ENCODE measurements around the gene CADM2.

The CADM2 gene

DNA sequence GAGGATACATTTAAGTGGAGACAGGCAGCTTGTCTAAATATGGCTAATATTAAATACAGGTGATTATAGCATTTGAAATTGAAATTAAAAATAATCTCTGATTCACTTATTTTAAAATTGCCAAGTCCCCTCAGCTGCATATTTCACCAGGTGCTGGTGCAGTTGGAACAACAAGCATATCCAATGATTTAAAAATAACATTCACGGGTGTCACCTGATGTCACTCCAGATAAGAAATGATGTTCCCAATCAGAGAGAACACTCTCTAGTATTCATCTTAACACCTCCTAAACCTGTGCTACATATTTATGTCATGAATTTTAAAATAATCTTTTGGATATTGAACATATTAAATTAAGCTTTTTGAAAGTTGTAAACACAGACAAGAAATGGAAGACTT lies 249.9 kb downstream of the CADM2 start:
- DNase-seq = no peak

DNA sequence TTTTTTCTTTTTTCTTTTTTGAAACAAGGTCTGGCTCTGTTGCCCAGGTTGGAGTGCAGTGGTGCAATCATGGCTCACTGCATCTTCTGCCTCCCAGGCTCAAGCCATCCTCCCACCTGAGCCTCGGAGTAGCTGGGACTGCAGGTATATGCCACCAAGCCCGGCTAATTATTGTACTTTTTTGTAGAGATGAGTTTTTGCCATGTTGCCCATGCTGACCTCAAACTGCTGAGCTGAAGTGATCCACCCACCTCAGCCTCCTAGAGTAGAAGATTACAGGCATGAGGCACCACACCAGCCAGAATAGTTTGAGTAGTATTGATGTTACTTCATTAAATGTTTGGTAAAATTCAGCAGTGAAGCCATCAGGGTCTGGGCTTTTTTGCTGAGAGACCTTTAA lies 251.8 kb downstream of the CADM2 start:
- no peak for DNase-seq

DNA sequence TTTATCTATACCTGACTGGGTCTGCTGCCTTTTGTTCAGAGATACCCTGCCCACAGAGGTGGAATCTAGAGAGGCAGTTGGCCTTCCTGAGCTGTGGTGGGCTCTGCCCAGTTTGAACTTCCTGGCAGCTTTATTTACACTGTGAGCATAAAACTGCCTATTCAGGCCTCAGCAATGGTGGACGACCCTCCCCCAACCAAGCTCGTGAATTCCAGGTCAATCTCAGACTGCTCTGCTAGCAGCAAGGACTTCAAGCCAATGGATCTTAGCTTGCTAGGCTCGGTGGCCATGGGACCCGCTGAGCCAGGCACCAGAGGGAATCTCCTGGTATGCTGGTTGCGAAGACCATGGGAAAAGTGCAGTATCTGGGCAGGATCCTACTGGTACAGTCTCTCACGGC lies 270.2 kb downstream of the CADM2 start:
- DNase-seq = no peak

DNA sequence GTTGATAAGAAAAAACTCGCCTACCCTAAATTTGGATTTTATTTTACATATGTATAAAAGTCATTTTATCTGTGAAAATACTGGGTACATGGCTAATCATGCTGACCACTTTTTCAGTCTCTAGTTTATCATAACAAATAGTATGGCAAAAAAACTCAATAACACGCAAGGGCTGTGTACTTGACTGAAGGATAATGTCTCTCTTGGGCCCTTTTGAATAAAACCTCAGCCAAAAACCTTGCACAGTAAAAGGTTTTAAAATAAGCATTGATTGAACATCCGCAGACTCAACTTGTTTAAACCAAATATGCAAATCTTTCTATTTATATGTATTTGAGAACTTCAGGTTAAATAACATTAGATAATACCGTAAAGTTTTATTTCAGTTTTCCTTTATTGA lies 285.3 kb downstream of the CADM2 start:
- no peak for DNase-seq

DNA sequence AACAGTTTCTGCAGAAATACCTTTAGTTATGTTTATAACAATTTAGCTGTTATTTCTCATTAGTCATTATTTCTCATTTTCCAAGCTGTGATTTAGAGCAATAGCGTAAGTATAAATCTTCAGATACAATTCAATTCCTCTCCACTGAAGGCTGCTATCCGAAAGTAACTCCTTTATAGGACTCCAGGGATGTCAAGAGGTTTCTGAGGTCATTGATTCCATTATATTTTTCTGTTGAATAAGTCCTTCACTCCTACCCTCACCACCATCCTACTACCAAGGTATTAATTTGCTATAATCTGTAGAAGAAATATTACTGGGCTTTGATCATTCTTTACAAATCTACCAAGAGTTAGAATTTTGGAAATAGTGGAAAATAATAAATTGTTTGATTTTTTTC lies 285.7 kb downstream of the CADM2 start:
- no peak for DNase-seq

DNA sequence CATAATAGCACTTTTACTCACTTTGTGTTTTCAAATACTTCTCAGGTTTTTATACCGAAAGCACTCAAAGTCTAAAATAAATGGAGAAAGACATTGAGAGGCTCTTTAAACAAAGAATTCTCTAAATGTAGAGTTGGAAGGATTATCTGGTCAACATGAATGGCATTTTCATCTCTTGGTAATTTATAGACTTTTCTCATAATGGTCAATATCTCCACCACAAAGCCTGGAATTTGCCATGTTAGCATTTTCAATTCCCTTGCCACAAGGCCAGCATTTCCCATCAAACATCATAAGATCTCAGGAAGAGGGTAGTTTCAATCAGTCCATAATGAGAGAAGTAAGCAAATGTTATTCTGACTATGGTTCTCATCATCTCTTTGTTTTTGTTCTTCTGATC lies 293.0 kb downstream of the CADM2 start:
- DNase-seq = no peak

DNA sequence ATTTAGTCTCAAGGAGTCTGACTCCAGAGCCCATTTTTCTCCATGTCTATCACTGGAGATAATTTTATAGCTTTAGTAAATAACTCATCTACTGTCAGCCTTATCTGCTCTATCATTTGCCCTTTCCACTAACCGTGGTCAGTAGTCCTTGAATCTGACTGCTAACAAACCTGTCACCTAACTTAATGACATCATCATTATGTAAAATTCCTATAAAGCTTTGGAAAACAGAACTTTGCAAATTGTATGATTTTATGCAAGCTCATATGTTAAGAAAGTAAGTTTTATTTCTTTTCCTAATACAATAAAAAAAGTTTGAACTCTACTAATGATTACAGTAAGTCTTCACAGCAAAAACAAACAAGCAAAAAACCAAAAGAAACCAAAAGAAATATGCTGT lies 293.9 kb downstream of the CADM2 start:
- DNase-seq = no peak

DNA sequence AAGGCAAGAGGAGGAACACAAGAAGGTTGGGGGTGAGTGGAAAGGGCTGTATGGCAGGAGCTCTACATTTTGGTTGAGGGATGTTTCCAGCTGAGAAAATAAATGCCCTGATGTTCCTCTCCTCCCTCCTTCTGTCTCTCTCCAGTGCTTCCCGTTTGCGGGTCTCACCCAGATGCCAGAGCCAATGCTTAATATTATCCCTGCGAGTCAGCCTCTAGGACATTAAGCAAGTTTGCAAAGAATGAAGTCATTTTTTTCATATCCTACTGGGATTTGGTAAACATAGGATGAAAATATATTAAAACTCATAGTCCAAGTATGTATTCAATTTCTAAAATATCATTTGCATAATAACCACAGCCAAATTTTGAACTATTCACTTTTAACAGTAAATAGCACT lies 295.9 kb downstream of the CADM2 start:
- no peak for DNase-seq

DNA sequence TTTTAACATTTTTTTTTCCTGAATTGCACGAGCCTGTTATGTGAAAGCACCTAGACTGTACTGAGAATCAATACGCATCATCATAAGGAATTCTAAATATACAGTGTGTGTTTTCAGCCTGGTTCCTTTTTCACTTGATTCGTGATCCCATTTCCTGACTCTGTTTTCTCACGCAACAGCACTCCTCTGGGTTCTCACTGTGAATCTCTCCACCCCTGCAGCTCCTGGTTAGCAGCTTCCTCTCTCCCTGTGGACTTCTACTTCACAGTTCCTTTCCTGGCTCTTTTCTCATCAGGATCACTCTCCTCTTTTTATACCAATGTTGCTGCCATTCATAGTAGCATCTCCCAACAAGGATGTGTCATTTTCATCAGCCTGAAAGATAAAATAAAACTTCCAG lies 297.2 kb downstream of the CADM2 start:
- DNase-seq = no peak

DNA sequence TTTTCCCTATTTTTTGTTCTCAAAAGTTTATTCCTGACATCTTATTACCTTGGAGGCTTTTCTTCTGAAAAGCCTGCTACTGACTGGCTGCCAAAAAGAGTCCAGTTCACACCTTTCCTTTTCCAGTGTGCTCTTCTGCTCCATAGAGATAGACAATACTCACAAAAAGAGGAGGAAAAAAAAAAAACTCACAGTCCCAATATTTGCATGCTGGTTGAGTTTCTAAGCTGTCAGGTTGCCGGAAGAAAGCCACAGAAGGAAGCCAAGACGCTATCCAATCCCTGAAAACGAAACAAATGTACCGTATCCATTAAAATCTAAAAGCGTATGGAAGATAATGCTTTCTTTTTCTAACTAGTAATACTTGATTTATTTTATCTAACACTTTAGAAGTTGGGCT lies 299.5 kb downstream of the CADM2 start:
- DNase-seq = no peak

DNA sequence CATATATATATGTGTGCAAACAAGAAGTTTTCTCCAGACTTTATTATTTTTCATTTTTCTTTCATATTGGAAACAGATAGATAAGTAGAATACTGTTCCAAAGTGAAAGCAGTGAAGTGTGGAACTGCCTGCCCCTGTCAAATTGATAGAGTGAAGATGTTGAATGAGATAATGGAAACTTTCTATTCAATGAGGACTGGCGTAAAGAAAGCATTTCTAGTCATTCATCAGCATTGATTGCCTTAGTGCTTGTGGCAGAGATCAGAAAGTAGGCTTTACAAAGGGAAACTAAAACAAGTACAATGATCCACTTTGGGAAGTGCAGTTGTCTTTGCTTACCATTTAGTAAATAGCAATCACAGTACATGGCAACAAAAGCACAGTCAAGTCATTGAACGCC lies 300.0 kb downstream of the CADM2 start:
- no peak for DNase-seq

DNA sequence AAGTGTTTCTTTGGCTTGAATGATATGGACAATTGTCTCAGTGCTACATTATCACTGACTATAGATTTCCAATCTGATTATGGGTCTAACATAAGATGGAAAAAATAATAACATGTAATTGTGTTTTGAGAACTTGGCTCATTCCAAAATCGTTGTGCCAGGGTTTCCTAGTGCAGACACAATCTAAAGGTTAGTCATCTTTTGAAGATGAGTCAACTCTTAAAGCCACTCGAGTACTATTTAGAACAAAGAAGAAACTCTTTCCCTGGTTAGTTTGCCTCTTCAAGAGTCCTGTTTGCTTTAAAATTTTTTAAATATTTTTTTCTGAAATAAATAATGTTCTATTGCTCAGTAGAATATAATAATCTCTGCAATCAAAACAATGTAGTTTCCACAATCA lies 301.0 kb downstream of the CADM2 start:
- DNase-seq = no peak

DNA sequence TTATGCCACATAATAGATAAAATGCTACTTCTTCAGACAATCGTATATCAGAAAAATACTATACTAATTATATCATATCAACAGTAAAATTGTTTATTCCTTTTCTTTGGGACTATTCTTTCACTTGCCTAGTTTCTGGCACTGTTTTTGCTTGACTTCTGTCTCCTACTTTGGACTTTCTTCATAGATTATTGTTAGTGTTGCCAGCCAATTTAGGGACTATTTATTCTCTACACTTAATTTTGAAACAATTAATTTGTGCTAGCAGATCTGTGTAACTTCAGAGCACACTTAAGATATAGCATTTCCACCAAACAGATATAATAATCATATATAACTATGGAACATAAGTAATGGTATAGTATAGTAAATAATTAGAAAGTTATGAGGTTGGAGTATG lies 305.6 kb downstream of the CADM2 start:
- no peak for DNase-seq

DNA sequence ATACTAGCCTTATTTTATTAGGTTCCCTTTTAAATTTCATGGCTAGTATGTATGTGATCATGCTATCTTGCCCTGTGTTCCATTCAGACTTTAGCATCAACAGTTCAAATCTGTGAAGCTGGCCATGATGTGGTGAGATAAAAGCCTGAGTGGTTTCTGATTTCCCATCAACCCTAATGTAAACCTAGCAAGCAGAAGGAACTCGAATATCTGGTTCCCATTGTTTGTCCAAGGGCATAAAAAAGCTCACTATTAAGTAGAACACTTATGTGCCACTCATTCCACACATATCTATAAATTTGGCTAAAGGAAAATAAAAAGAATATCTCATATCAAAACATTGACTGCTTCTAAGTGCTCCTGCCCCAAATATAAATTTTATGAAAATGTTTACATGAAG lies 311.7 kb downstream of the CADM2 start:
- no peak for DNase-seq

DNA sequence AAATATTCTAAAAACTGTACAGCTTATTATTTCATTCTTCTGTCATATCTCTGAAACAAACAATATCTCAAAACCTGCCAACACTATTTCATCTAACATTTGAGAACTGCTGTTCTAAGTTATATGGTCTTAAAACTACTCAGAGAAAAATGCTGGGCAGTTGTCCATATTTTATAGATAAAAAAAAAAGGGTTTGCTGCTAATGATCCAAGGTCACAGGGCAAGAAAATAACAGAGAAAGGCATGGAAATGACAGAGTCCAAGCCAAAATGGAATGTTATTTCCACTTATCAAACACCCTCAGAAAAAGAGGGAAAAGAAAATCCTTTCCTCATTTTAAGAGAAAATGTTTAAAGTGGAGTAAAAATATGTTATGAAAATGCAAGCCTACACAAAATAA lies 313.1 kb downstream of the CADM2 start:
- DNase-seq = no peak

DNA sequence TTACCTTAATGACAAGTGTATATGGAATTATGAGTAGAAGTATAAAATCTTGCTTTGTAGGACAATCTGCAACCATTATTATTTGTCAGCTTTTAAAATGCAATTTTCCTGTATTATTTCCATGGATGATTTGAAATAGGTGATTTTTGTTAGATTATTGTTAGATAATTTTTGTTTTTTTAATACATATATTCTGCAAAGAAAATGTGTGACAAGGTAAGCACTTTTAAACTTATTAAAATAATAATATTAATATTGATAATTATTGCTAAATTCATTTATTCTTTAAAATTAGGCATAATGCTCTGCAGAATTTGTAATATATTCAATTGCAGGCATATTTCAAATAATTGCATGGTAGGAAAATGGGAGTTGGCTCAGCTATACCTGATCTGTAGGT lies 329.5 kb downstream of the CADM2 start:
- DNase-seq = no peak

DNA sequence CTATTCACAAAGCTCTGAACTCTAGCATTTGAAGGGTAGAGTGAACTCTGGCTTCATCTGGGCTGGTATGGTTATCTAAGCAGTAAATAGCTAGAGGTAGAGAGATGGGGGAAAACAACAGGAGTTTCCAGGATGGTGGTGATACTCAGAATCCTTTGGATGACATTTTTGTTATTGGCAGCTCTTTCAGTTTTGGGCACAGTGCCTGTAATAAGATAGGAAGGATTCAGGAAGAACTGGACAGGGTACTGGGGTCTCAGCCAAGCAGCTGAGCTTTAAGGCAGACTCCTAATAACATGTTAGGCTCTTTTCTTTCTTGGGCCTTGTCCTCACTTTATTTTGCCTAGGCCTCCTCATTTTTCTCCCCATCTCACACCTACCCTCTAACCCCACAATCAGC lies 338.5 kb downstream of the CADM2 start:
- DNase-seq = no peak

DNA sequence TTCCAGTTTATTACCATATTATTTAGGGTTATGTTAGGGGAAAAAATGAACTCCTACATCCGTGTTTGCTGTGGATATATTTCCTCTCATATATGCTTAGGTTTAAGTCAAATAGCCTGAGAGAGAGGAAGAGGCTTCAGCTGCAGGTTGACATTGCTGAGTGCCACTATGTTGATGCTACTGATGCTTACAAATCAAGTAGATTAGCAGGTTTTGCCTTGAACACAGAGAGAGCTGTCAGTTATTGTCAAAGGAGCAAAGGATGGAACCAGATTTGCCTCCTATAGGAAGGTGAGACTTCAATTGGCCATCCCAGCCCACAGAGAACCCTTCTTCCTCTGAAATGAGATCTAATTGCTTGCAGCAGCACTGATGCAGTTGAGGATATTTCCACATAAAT lies 339.2 kb downstream of the CADM2 start:
- DNase-seq = no peak

DNA sequence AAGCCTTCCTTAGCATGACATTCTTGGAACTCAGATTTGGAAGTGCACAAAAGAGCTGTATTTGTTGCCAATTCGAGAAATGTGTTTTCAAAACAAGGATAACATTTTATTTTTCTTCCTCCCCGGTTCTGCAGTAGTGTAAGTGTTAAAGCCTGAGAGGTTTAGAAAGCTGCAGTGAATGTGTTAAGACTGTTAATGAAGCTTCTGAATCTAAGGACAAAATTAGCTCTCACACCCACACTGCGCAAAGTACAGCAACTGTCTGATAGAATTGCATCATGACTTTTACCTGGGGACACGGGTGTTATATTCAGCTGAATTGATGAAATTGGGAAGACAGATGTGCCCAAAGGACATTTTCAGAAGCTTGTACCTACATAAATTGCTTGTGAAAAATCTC lies 344.4 kb downstream of the CADM2 start:
- DNase-seq = no peak

DNA sequence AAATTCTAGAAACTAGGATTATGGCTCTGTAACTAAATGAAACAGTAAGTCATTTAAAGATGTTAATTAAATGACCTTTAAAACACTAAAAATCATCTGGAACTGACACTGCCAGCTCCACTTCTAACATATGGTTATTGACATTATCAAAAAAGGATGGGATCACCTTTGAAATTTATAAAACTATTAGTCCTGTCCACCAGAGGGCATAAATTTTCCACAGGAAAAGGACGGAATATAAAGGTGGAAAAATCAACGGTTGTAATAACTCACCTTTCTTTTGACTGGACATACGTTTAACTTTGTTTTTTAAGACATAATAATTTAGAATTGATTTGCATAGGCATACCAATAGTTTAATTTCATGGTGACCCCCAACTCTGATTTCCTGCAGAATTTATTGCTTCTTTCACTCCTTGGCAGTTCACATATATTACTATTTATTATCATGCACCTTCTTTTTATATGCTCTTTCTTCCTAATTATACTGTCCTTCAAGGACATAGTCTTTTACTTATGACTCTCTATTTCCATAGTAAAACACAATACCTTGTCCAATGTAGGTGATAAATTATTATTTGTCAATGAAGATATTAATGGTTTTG lies 345.7 kb downstream of the CADM2 start:
- no peak for DNase-seq

DNA sequence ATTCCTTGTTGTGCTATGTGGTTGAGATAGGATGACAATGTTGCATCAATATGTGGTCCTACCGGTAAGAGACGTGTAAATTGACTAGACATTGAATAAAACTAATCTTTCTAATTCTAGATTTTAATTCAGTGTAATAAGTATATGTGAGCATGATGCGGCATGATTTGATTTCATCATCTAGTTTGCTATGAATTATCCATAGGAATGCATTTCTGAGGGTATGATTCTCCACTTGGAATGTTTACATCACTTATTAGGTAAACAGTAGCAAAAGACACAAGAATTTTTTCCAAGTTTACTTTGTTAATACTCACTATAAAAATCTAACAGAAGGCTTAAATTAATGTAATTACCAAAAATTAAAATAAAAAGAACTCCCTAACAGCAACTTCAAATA lies 353.5 kb downstream of the CADM2 start:
- no peak for DNase-seq

DNA sequence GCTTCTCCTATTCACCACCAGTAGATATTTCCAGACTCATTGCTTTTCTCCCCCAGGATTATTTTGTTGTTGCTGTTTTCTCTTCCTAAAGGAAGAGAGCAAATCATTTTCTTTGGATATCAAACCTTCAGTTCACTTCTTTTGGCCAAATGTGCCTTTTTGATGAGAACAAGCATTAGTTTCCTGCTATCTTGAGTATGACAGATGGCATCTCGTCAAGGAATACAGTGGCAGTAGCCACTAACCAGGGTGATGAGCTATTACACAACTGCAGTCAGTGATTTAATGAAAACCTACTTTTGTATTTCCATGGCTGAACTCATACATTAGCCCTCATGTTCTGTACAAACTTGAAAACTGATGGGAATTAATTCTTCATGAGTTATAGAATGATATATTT lies 354.6 kb downstream of the CADM2 start:
- no peak for DNase-seq

DNA sequence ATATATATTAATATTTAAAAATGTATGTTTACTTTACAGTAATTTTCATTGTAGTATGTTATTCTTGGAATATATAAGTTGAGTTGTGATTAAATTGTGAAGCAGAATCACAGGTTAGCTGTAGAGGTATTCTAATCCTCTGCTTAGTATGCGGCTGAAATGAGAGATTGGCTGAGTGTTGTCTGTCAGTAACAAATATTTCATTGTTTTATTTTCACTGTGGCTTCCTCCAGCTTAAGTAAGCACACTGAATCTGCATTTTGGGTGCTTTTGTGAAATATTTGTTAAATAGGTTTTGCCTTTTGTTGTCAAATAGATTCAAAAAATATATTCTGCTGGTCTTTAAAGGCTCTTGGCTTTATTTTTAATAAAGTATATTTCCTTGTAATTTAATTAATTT lies 357.5 kb downstream of the CADM2 start:
- no peak for DNase-seq

DNA sequence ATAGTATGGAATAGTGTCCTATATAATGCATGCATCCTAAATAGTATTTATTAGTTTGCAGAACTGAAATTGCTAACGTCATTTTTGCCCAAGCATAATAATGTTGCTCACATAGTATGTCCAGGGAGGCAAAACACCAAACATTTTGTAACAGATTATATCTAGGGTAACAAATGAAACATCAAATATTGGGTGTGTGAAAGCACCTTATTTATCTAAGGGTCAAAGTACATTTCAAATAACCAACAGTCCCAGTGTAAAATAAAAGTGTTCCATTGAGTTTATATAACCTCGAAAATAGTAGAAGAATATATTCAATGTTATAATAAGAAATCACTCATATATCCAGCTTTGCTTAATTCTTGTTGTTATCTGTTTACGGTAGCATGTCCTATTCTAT lies 363.1 kb downstream of the CADM2 start:
- DNase-seq = no peak

DNA sequence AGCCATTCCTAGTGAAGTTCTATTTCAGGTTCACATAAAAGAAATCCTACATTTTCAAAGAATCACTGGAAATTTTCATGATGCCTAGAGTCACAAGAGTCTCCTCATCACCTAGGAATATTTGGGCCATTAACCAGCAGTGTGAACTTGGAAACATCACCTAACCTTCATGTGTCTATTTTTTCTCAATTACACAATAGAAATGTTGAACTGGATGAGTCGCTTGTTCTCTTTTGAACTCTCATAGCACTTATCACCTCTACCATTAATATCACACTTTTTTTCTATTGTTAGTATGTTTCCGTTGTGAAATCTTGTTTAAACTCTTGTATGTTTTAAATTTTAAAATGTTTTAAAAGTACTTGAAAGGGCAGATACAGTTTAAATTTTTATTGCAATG lies 371.3 kb downstream of the CADM2 start:
- no peak for DNase-seq

DNA sequence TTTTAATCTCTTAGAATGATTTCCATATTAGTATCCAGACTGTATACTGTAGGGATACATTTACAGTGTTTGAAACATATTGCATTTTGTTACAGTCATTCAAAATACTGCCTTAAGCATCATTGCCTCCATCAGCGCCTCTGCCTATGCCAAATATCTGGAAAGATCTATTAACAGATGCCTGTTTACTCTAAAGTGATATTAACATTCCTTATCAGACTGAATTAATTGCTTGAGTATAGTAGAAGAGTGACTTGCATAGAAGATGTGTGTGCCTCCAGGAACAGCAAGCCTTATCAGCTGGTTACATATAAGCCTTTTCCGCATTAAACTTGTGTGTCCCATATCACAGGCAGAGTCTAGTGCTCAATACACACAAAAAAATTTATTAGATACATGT lies 379.1 kb downstream of the CADM2 start:
- DNase-seq = no peak

All from right hindlimb (tissue), 1 donor.